Peyer's patch (tissue), 4 donors: Measurements from ENCODE around the gene UBE2E2. TPM values are rescaled to one million over a fixed set of nuclear protein-coding genes. Genes with fewer than 3 reads are reported as not detected.

ENCODE experiments used
- DNase-seq, 3 donors: peaks; one replicate each; pipeline ENCODE4 v3.0.0-alpha.2; 2017 to 2019
- H3K27ac ChIP-seq, 4 donors: fragments of 200-600 bp; sonication (generic); one replicate each; pipeline ENCODE4 v1.5.1; 2016 to 2019
- H3K27me3 ChIP-seq, 2 donors: fragments of 200-600 bp; sonication (generic); one replicate each; pipeline ENCODE4 v1.5.1; 2019
- H3K36me3 ChIP-seq, 3 donors: fragments of 200-600 bp; sonication (generic); one replicate each; pipeline ENCODE4 v1.5.1; 2016 to 2019
- H3K4me1 ChIP-seq, 4 donors: fragments of 200-600 bp; sonication (generic); one replicate each; pipeline ENCODE4 v1.5.1; 2016 to 2019
- H3K4me3 ChIP-seq, 4 donors: fragments of 200-600 bp; sonication (generic); 1 replicate in 3 of 4; 2 replicates in 1 of 4; pipeline ENCODE4 v1.5.1; 2016 to 2019; ENCODE audit warnings: mild to moderate bottlenecking in 1 of 4
- H3K9me3 ChIP-seq, 4 donors: fragments of 200-600 bp; sonication (generic); one replicate each; pipeline ENCODE4 v1.5.1; 2016 to 2019; ENCODE audit warnings: mild to moderate bottlenecking in 1 of 4
- CTCF ChIP-seq, 6 experiments: fragments of 450-650 bp in 4 of 6; fragments of 200-600 bp in 2 of 6; sonication (generic) in 1 of 6; IDR thresholded peaks; one replicate each; pipeline ENCODE4 v1.5.1; 2017 to 2019; ENCODE audit warnings: antibody characterized with exemption in 6 of 6, mild to moderate bottlenecking in 3 of 6, moderate library complexity in 1 of 6
- POLR2A ChIP-seq, 2 donors: fragments of 450-650 bp; IDR thresholded peaks; one replicate each; pipeline ENCODE4 v1.5.1; 2017; ENCODE audit warnings: antibody characterized with exemption in 2 of 2, mild to moderate bottlenecking in 2 of 2, moderate library complexity in 2 of 2
- small RNA-seq, 2 donors: library from RNA; depleted of rRNA; stranded (forward); fragments of <200 nt; gene quantifications; one replicate each; pipeline ENCODE3, GENCODE V24; 2016
- total RNA-seq, 4 donors: library from RNA; depleted of rRNA; stranded (reverse); fragments of >200 nt; gene quantifications; one replicate each; pipeline ENCODE4 v1.1.0, GENCODE V29; 2016

The UBE2E2 gene
- total RNA-seq, 4 donors from 2014 or later, result 0.70 to 37.1 (median 20.8) TPM

- Histone ChIP-seq H3K4me3 (no peak overlapping the region), H3K36me3 (no peaks in the 10 kb centered on the region), H3K4me1 (no peaks in the 10 kb centered on the region), H3K27ac (no peak overlapping the region), H3K9me3 (no peaks in the 10 kb centered on the region), H3K27me3 (no peaks in the 10 kb centered on the region)
- TF ChIP-seq CTCF (IDR thresholded peaks at IDR 0.05) (no peak), POLR2A (IDR thresholded peaks at IDR 0.05) (no peak)
- DNase-seq, result no peak
Measured at GRCh38 chr3:23637339-23637738, 434.2 kb downstream of the UBE2E2 start.

GRCh38 chr3:23640471-23641146 lies 437.5 kb downstream of the UBE2E2 start:
- Histone ChIP-seq H3K9me3 (no peaks in the 10 kb centered on the region), H3K4me1 (no peaks in the 10 kb centered on the region), H3K4me3 (no peak overlapping the region), H3K27me3 (no peaks in the 10 kb centered on the region), H3K36me3 (no peaks in the 10 kb centered on the region), H3K27ac (no peak overlapping the region)
- DNase-seq, result no peak
- no peak for TF ChIP-seq POLR2A (IDR thresholded peaks at IDR 0.05)
- no peak for TF ChIP-seq CTCF (IDR thresholded peaks at IDR 0.05)

Small RNA genes within 50 kb of the gene (small RNA-seq; reads per million reads assigned to genes)
- gene AC121251.1 (0 reads per million in 2 donors), gene RF00019 (0 reads per million in 2 donors), gene RNU6-788P (0 reads per million in 2 donors), gene RNU6-922P (0 reads per million in 2 donors)
